Measurements from ENCODE around the gene RPS6KC1. TPM values are rescaled to one million over a fixed set of nuclear protein-coding genes. Genes with fewer than 3 reads are reported as not detected.

The RPS6KC1 gene
- total and polyA plus RNA-seq, 2 of the 4 experiments (the other 2 are of a cell fraction), result 7.9 to 23.7 TPM

GRCh38 chr1:213275293-213275692 lies 224.3 kb downstream of the RPS6KC1 start:
- Histone ChIP-seq H2AK9ac (replicated peaks; ENCODE audit: low read depth, low read length, poor library complexity) (no peak overlapping the region), H2AK5ac (ENCODE audit: low read depth, low read length) (no peak overlapping the region), H2BK20ac (ENCODE audit: low read depth, low read length) (no peak overlapping the region), H3K27ac (ENCODE audit: insufficient read depth, low read length) (no peak overlapping the region), H2AFZ (replicated peaks; ENCODE audit: low read length, poor library complexity) (no peak overlapping the region), H2BK15ac (ENCODE audit: low read depth, low read length) (no peak overlapping the region), H3K4me2 (ENCODE audit: low read depth, low read length) (no peak overlapping the region), H3K79me1 (ENCODE audit: low read depth in 1 of 2, low read length in 2 of 2) (no peaks in the 10 kb centered on the region), H3K23ac (ENCODE audit: low read depth, low read length) (no peak overlapping the region), H4K8ac (ENCODE audit: low read depth in 2 of 2, low read length in 2 of 2) (no peak overlapping the region), H3K4me3 (ENCODE audit: insufficient read depth, low read depth, low read length) (no peak overlapping the region), H3K9me1 (ENCODE audit: insufficient read depth, low read length) (0 out of 2 replicates have a peak, but pooled peaks cover 2% of the 10 kb centered on the region), H2BK120ac (ENCODE audit: low read depth, low read length) (no peak overlapping the region), H3K4me1 (ENCODE audit: control insufficient read depth, insufficient read depth, low read length) (no peaks in the 10 kb centered on the region), H3K9ac (ENCODE audit: low read depth, low read length) (no peak overlapping the region), H3K27me3 (ENCODE audit: control insufficient read depth, insufficient read depth, low read length) (no peaks in the 10 kb centered on the region), H4K5ac (ENCODE audit: low read depth, low read length) (no peak overlapping the region), H4K20me1 (ENCODE audit: insufficient read depth, low read length) (no peaks in the 10 kb centered on the region), H3K36me3 (ENCODE audit: control insufficient read depth, insufficient read depth, low read length) (peaks cover 3% of the 10 kb centered on the region), H3K18ac (ENCODE audit: low read depth, low read length) (no peak overlapping the region), H4K91ac (ENCODE audit: insufficient read depth, low read depth, low read length) (no peak overlapping the region), H3K9me3 (ENCODE audit: control insufficient read depth, insufficient read depth, low read length) (no peaks in the 10 kb centered on the region), H3K4ac (ENCODE audit: low read depth, low read length) (no peak overlapping the region), H3K56ac (ENCODE audit: extremely low read depth, insufficient read depth, low read length) (no peak overlapping the region), H2BK5ac (ENCODE audit: low read depth, low read length, poor library complexity, severe bottlenecking) (no peak overlapping the region), H3K14ac (replicated peaks; ENCODE audit: low read depth, low read length) (no peak overlapping the region)
- TF ChIP-seq, protein P1, sequence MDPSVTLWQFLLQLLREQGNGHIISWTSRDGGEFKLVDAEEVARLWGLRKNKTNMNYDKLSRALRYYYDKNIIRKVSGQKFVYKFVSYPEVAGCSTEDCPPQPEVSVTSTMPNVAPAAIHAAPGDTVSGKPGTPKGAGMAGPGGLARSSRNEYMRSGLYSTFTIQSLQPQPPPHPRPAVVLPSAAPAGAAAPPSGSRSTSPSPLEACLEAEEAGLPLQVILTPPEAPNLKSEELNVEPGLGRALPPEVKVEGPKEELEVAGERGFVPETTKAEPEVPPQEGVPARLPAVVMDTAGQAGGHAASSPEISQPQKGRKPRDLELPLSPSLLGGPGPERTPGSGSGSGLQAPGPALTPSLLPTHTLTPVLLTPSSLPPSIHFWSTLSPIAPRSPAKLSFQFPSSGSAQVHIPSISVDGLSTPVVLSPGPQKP (IDR thresholded peaks at IDR 0.05; ENCODE audit: borderline replicate concordance, low read depth, low read length), result no peak
- TF ChIP-seq MAFK (IDR thresholded peaks at IDR 0.05; ENCODE audit: low read depth, low read length), result no peak
- TF ChIP-seq CEBPB (IDR thresholded peaks at IDR 0.05; ENCODE audit: low read depth, low read length), result no peak
- TF ChIP-seq MXI1 (IDR thresholded peaks at IDR 0.05; ENCODE audit: borderline replicate concordance, low read depth, low read length), result no peak
- TF ChIP-seq BHLHE40 (IDR thresholded peaks at IDR 0.05; ENCODE audit: low read depth, low read length), result no peak
- no TSS peak for BruUV-seq (replicated peaks)
- no CpG with 5 or more reads among the region's 1 CpG for WGBS, 2 experiments (ENCODE audit: extremely low coverage in 2 of 2, insufficient read length in 1 of 2)
- intact Hi-C loops (cut with micrococcal nuclease), result no loop called here
- dilution Hi-C loops (cut with HindIII; ENCODE audit: low sequenced_read_pairs, unreplicated experiment), result no loop called here
- ChIA-PET POLR2A (ENCODE audit: unreplicated experiment) (no interaction called here), CTCF (interaction anchor here (0.9 kb wide), 1 partner anchor 8 kb away, joined by 3 read pairs; no protein-coding TSS in a partner anchor)
- in situ Hi-C loops (cut with MboI; ENCODE audit: low sequenced_read_pairs), result no loop called here
- ATAC-seq (ENCODE audit: low read depth), result no peak
- DNase-seq, result no peak
